Activated gamma-delta T cell (primary cell): ENCODE measurements around the gene SH3RF3.
"Not testable (repeated sequence)": the region's sequence is repeated elsewhere in the genome, so short reads cannot be mapped to it uniquely, and the experiment has no call there.

Experiments used
- DNase-seq: peaks from one replicate; lab custom pipeline; 2025; lab: John Stamatoyannopoulos, UW

Gene SH3RF3

GRCh38 chr2:109527846-109528705 is 399.1 kb downstream of the SH3RF3 start:
- DNase-seq = no peak

- DNase-seq = no peak
Observed at GRCh38 chr2:109528811-109529501, 400.0 kb downstream of the SH3RF3 start.

GRCh38 chr2:109529532-109530449 is 400.8 kb downstream of the SH3RF3 start:
- no peak for DNase-seq

GRCh38 chr2:109530712-109531111 is 401.7 kb downstream of the SH3RF3 start:
- DNase-seq = no peak

GRCh38 chr2:109531221-109531620 is 402.2 kb downstream of the SH3RF3 start:
- no peak for DNase-seq

- no peak for DNase-seq
Observed at GRCh38 chr2:109531896-109532727, 403.1 kb downstream of the SH3RF3 start.

- no peak for DNase-seq
Observed at GRCh38 chr2:109532728-109533076, 403.7 kb downstream of the SH3RF3 start.

- DNase-seq = no peak
Observed at GRCh38 chr2:109533823-109534222, 404.8 kb downstream of the SH3RF3 start.

GRCh38 chr2:109535217-109535946 is 406.4 kb downstream of the SH3RF3 start:
- DNase-seq = no peak

GRCh38 chr2:109536556-109536955 is 407.6 kb downstream of the SH3RF3 start:
- DNase-seq = not testable (repeated sequence)

GRCh38 chr2:109537565-109538222 is 408.7 kb downstream of the SH3RF3 start:
- no peak for DNase-seq

- no peak for DNase-seq
Observed at GRCh38 chr2:109538546-109538945, 409.5 kb downstream of the SH3RF3 start.

- DNase-seq = no peak
Observed at GRCh38 chr2:109542384-109542783, 413.4 kb downstream of the SH3RF3 start.

GRCh38 chr2:109545828-109546713 is 417.1 kb downstream of the SH3RF3 start:
- no peak for DNase-seq

GRCh38 chr2:109547280-109547679 is 418.3 kb downstream of the SH3RF3 start:
- no peak for DNase-seq

GRCh38 chr2:109549016-109549590 is 420.1 kb downstream of the SH3RF3 start:
- DNase-seq = no peak
